ENCODE results near the gene WNK2.

- TF ChIP-seq, protein P1, sequence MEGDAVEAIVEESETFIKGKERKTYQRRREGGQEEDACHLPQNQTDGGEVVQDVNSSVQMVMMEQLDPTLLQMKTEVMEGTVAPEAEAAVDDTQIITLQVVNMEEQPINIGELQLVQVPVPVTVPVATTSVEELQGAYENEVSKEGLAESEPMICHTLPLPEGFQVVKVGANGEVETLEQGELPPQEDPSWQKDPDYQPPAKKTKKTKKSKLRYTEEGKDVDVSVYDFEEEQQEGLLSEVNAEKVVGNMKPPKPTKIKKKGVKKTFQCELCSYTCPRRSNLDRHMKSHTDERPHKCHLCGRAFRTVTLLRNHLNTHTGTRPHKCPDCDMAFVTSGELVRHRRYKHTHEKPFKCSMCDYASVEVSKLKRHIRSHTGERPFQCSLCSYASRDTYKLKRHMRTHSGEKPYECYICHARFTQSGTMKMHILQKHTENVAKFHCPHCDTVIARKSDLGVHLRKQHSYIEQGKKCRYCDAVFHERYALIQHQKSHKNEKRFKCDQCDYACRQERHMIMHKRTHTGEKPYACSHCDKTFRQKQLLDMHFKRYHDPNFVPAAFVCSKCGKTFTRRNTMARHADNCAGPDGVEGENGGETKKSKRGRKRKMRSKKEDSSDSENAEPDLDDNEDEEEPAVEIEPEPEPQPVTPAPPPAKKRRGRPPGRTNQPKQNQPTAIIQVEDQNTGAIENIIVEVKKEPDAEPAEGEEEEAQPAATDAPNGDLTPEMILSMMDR (IDR thresholded peaks at IDR 0.05; ENCODE audit: extremely low read depth in 1 of 2, insufficient read depth in 1 of 2, low read depth in 1 of 2, low read length in 2 of 2) = no peak
- TF ChIP-seq POLR2A (IDR thresholded peaks at IDR 0.05; ENCODE audit: low read depth, low read length) = no peak
- TF ChIP-seq, protein P2, sequence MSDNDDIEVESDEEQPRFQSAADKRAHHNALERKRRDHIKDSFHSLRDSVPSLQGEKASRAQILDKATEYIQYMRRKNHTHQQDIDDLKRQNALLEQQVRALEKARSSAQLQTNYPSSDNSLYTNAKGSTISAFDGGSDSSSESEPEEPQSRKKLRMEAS (IDR thresholded peaks at IDR 0.05; ENCODE audit: insufficient read depth, insufficient read length) = no peak
Observed at GRCh38 chr9:93209576-93210323, 25.8 kb downstream of the WNK2 start.

Data from endothelial cell of umbilical vein (primary cell).